Measurements from ENCODE around the gene ANO7.

GRCh38 chr2:241240320-241241004 lies 52.0 kb downstream of the ANO7 start:
- TF ChIP-seq CTCF (IDR thresholded peaks at IDR 0.05) (no peak), POLR2A (IDR thresholded peaks at IDR 0.05) (no peak), POLR2AphosphoS5 (IDR thresholded peaks at IDR 0.05) (no peak)

Measured in suprapubic skin (tissue), 4 donors.